H1 (cell line): Measurements from ENCODE around the gene MBNL3. TPM values are rescaled to one million over a fixed set of nuclear protein-coding genes. Genes with fewer than 3 reads are reported as not detected.

Experiments used
- CTCF ChIA-PET: fragments of 300-600 bp; sonication (Branson Sonifier 250); formaldehyde crosslinking; loops from one replicate; lab custom pipeline; 2021; ENCODE audit not compliant: partially characterized antibody; lab: Charles Lee
- POLR2A ChIA-PET: fragments of 300-600 bp; sonication (Branson Sonifier 250); formaldehyde crosslinking; loops from one replicate; lab custom pipeline; 2021; ENCODE audit warnings: inconsistent platforms; ENCODE audit not compliant: partially characterized antibody; lab: Charles Lee
- DNase-seq, 2 experiments: peaks; one replicate each; pipeline versions ENCODE4 v3.0.0 to v3.0.0-alpha.2; 2010 to 2022; ENCODE audit warnings: low spot score in 2 of 2, low read depth in 1 of 2, mixed read lengths in 1 of 2
- FAIRE-seq: peaks from 2 replicates; lab custom pipeline; 2011; peaks lifted over from hg19 to GRCh38; lab: Jason Lieb, UNC
- H2AFZ ChIP-seq: 2 replicates; pipeline ENCODE4 v1.8.1; 2012; ENCODE audit warnings: low read length, inconsistent platforms
- H2AK5ac ChIP-seq: 2 replicates; pipeline ENCODE4 v1.6.1; 2013; ENCODE audit warnings: low read depth, low read length
- H2BK120ac ChIP-seq: replicated peaks from 2 replicates; pipeline ENCODE3; 2013; ENCODE audit warnings: low read depth, low read length, inconsistent platforms
- H2BK12ac ChIP-seq: 2 replicates; pipeline ENCODE4 v1.6.1; 2013; ENCODE audit warnings: low read depth, low read length
- H2BK15ac ChIP-seq: 2 replicates; pipeline ENCODE4 v1.6.1; 2013; ENCODE audit warnings: low read length
- H2BK20ac ChIP-seq: 2 replicates; pipeline ENCODE4 v1.6.1; 2013; ENCODE audit warnings: low read length
- H2BK5ac ChIP-seq: 2 replicates; pipeline ENCODE4 v1.6.1; 2013; ENCODE audit warnings: low read depth, low read length
- H3K14ac ChIP-seq: 2 replicates; pipeline ENCODE4 v1.6.1; 2013; ENCODE audit warnings: inconsistent platforms; ENCODE audit not compliant: insufficient read length
- H3K18ac ChIP-seq: 2 replicates; pipeline ENCODE4 v1.6.1; 2013; ENCODE audit warnings: low read length; ENCODE audit errors: extremely low read depth
- H3K23ac ChIP-seq: 2 replicates; pipeline ENCODE4 v1.6.1; 2013; ENCODE audit warnings: inconsistent platforms; ENCODE audit not compliant: insufficient read length
- H3K23me2 ChIP-seq: 2 replicates; pipeline ENCODE4 v1.6.1; 2013; ENCODE audit warnings: low read depth, low read length
- H3K27ac ChIP-seq: 2 replicates; pipeline ENCODE4 v1.6.1; 2011; ENCODE audit warnings: low read depth, low read length, inconsistent platforms
- H3K27me3 ChIP-seq, 4 experiments: replicated peaks in 1 of 4; 1 replicate in 1 of 4; 2 replicates in 3 of 4; pipeline versions ENCODE4 v1.6.1 to v1.8.1; 2011 to 2013; ENCODE audit warnings: low read length in 3 of 4, mild to moderate bottlenecking in 3 of 4, inconsistent platforms in 2 of 4, mixed read lengths in 2 of 4, moderate library complexity in 1 of 4; ENCODE audit not compliant: control insufficient read depth in 3 of 4, insufficient read depth in 3 of 4; ENCODE audit errors: extremely low read depth in 1 of 4
- H3K36me3 ChIP-seq, 4 experiments: 2 replicates each; pipeline versions ENCODE4 v1.6.1 to v1.8.1; 2011 to 2013; ENCODE audit warnings: mild to moderate bottlenecking in 4 of 4, low read length in 3 of 4, moderate library complexity in 2 of 4, control low read depth in 1 of 4, inconsistent platforms in 1 of 4; ENCODE audit not compliant: insufficient read depth in 4 of 4, control insufficient read depth in 2 of 4
- H3K4ac ChIP-seq: replicated peaks from 2 replicates; pipeline ENCODE3; 2013; ENCODE audit warnings: low read length, low read depth, mixed read lengths, inconsistent platforms; ENCODE audit not compliant: insufficient read length
- H3K4me1 ChIP-seq, 4 experiments: replicated peaks in 1 of 4; 1 replicate in 1 of 4; 2 replicates in 3 of 4; pipeline versions ENCODE4 v1.6.1 to v1.8.1; 2011 to 2013; ENCODE audit warnings: low read length in 3 of 4, inconsistent platforms in 2 of 4, mixed read lengths in 1 of 4; ENCODE audit not compliant: insufficient read depth in 4 of 4, control insufficient read depth in 3 of 4
- H3K4me2 ChIP-seq, 2 experiments: 2 replicates each; pipeline versions ENCODE4 v1.6.1 to v1.8.1; 2011 to 2013; ENCODE audit warnings: low read depth in 2 of 2, low read length in 2 of 2, control low read depth in 1 of 2, inconsistent platforms in 1 of 2, mild to moderate bottlenecking in 1 of 2; ENCODE audit not compliant: insufficient read depth in 1 of 2
- H3K4me3 ChIP-seq, 4 experiments: fragments of 200-600, 300-600 bp in 1 of 4; sonication (generic), shearing (Covaris generic), sonication (Bioruptor Twin) in 1 of 4; 2 replicates each; pipeline versions ENCODE4 v1.5.1 to v1.8.1; 2011 to 2016; ENCODE audit warnings: low read length in 4 of 4, low read depth in 3 of 4, control low read depth in 2 of 4, inconsistent platforms in 2 of 4, mild to moderate bottlenecking in 2 of 4, mixed read lengths in 1 of 4, moderate library complexity in 1 of 4; ENCODE audit not compliant: insufficient read depth in 2 of 4; ENCODE audit errors: extremely low read depth in 1 of 4
- H3K56ac ChIP-seq: replicated peaks from 2 replicates; pipeline ENCODE3; 2013; ENCODE audit warnings: low read depth, mild to moderate bottlenecking, mixed read lengths, low read length, inconsistent platforms; ENCODE audit not compliant: insufficient read length
- H3K79me1 ChIP-seq: 2 replicates; pipeline ENCODE4 v1.6.1; 2013; ENCODE audit warnings: low read depth, low read length, control low read depth
- H3K79me2 ChIP-seq, 2 experiments: 2 replicates each; pipeline versions ENCODE4 v1.6.1 to v1.8.1; 2012 to 2013; ENCODE audit warnings: low read length in 2 of 2, mild to moderate bottlenecking in 2 of 2, inconsistent platforms in 1 of 2; ENCODE audit not compliant: insufficient read depth in 2 of 2, control insufficient read depth in 1 of 2
- H3K9ac ChIP-seq, 4 experiments: replicated peaks in 1 of 4; 1 replicate in 1 of 4; 2 replicates in 3 of 4; pipeline versions ENCODE4 v1.6.1 to v1.8.1; 2011 to 2013; ENCODE audit warnings: low read depth in 3 of 4, low read length in 3 of 4, control low read depth in 2 of 4, mild to moderate bottlenecking in 2 of 4, moderate library complexity in 2 of 4, inconsistent platforms in 1 of 4; ENCODE audit errors: extremely low read depth in 1 of 4
- H3K9me3 ChIP-seq, 2 experiments: 2 replicates each; pipeline versions ENCODE4 v1.6.1 to v1.8.1; 2012 to 2013; ENCODE audit warnings: mild to moderate bottlenecking in 2 of 2, moderate library complexity in 2 of 2, control low read depth in 1 of 2, inconsistent platforms in 1 of 2, low read depth in 1 of 2, low read length in 1 of 2, mixed read lengths in 1 of 2; ENCODE audit not compliant: insufficient read depth in 2 of 2
- H4K20me1 ChIP-seq, 2 experiments: replicated peaks in 1 of 2; 2 replicates each; pipeline versions ENCODE3 to v1.8.1; 2011 to 2013; ENCODE audit warnings: inconsistent platforms in 2 of 2, low read length in 2 of 2, mild to moderate bottlenecking in 1 of 2; ENCODE audit not compliant: insufficient read depth in 2 of 2, control insufficient read depth in 1 of 2
- H4K5ac ChIP-seq: 2 replicates; pipeline ENCODE4 v1.6.1; 2013; ENCODE audit warnings: low read length, low read depth, mixed read lengths, inconsistent platforms; ENCODE audit not compliant: insufficient read length
- H4K8ac ChIP-seq: 2 replicates; pipeline ENCODE4 v1.8.0; 2013; ENCODE audit warnings: mild to moderate bottlenecking, moderate library complexity, low read length, inconsistent platforms; ENCODE audit not compliant: insufficient read depth; ENCODE audit errors: extremely low read depth
- H4K91ac ChIP-seq: replicated peaks from 2 replicates; pipeline ENCODE3; 2013; ENCODE audit warnings: low read length, mixed read lengths, inconsistent platforms; ENCODE audit not compliant: insufficient read length
- BRCA1 ChIP-seq: IDR thresholded peaks from 2 replicates; pipeline ENCODE4 v1.6.1; 2012; ENCODE audit warnings: low read depth, low read length, improper control_type of control experiment
- CREB1 ChIP-seq: IDR thresholded peaks from 2 replicates; pipeline ENCODE4 v1.6.1; 2012; ENCODE audit warnings: inconsistent platforms
- GTF2F1 ChIP-seq: IDR thresholded peaks from 2 replicates; pipeline ENCODE4 v1.6.1; 2012; ENCODE audit warnings: low read depth, low read length, improper control_type of control experiment, borderline replicate concordance
- MAFK ChIP-seq: IDR thresholded peaks from 2 replicates; pipeline ENCODE4 v1.6.1; 2012; ENCODE audit warnings: low read depth, mild to moderate bottlenecking, improper control_type of control experiment, low read length
- POLR2A ChIP-seq, 2 experiments: IDR thresholded peaks; 1 replicate in 1 of 2; 2 replicates in 1 of 2; pipeline ENCODE4 v1.6.1; 2011; ENCODE audit warnings: low read depth in 2 of 2, low read length in 2 of 2, mild to moderate bottlenecking in 2 of 2; ENCODE audit errors: control extremely low read depth in 1 of 2
- RNF2 ChIP-seq: fragments of 200-900, 300-1000 bp; sonication (generic); IDR thresholded peaks from 2 replicates; pipeline ENCODE4 v1.7.1; 2016; ENCODE audit warnings: borderline replicate concordance, low read depth, mild to moderate bottlenecking, antibody characterized with exemption, low read length; ENCODE audit not compliant: poor library complexity, severe bottlenecking; ENCODE audit errors: missing control alignments
- WGBS, 2 experiments: shearing (Covaris generic) in 1 of 2; methylation state at CpG; one replicate each; pipeline versions ENCODE4 v1.1.6 to v1.1.7; 2013 to 2015; ENCODE audit warnings: low lambda C conversion rate in 2 of 2, mixed read lengths in 2 of 2, inconsistent platforms in 1 of 2, low coverage in 1 of 2, missing lambda C conversion rate in 1 of 2; ENCODE audit not compliant: insufficient replicate concordance in 2 of 2, insufficient coverage in 1 of 2, insufficient read length in 1 of 2; ENCODE audit errors: extremely low coverage in 1 of 2, missing lambda C conversion rate in 1 of 2; 5-methylcytosine and 5-hydroxymethylcytosine counted together
- polyA plus RNA-seq, 7 experiments: library from polyadenylated mRNA; depleted of rRNA in 3 of 7; stranded (reverse) in 5 of 7; unstranded in 2 of 7; fragments of >200 nt in 5 of 7; fragments of 200-250 nt in 2 of 7; gene quantifications; 1 replicate in 5 of 7; 2 replicates in 1 of 7; 4 replicates in 1 of 7; pipeline versions ENCODE4 v1.2.1 to v1.2.3, GENCODE V29; 2011 to 2013; ENCODE audit warnings: missing spikeins in 2 of 7, mixed read lengths in 2 of 7
- total RNA-seq: library from RNA; stranded (reverse); fragmentation: NEBNext Ultra II Directional; extraction: Animal tissue kit (Norgen Biotek cat#: 25700); gene quantifications from 2 replicates; pipeline ENCODE4 v1.2.1, GENCODE V29; 2021

The MBNL3 gene
- total and polyA plus RNA-seq, 2 of the 8 experiments (the other 6 are each of a cell fraction or from before 2014, with no cell fraction given) = 3.5 to 4.3 TPM

GRCh38 chrX:132533409-132533808 lies 44.6 kb upstream of the MBNL3 start:
- Histone ChIP-seq H3K14ac (no peak overlapping the region), H4K20me1 (no peaks in the 10 kb centered on the region), H3K23ac (no peak overlapping the region), H3K56ac (no peak overlapping the region), H3K4me1 (no peaks in the 10 kb centered on the region), H3K4me3 (no peak overlapping the region), H3K4me2 (no peak overlapping the region), H3K23me2 (no peaks in the 10 kb centered on the region), H2AFZ (no peak overlapping the region), H3K79me2 (no peaks in the 10 kb centered on the region), H2BK12ac (no peak overlapping the region), H3K27ac (no peak overlapping the region), H3K4ac (no peak overlapping the region), H3K36me3 (no peaks in the 10 kb centered on the region), H2BK15ac (no peak overlapping the region), H2BK20ac (no peak overlapping the region), H3K9me3 (no peaks in the 10 kb centered on the region), H3K18ac (no peak overlapping the region), H2BK120ac (no peak overlapping the region), H2BK5ac (no peak overlapping the region), H3K9ac (no peak overlapping the region), H3K79me1 (no peaks in the 10 kb centered on the region), H3K27me3 (no peaks in the 10 kb centered on the region), H2AK5ac (no peak overlapping the region), H4K5ac (no peak overlapping the region), H4K91ac (no peak overlapping the region), H4K8ac (no peak overlapping the region)
- FAIRE-seq = no peak
- no peak for TF ChIP-seq BRCA1
- TF ChIP-seq GTF2F1 = no peak
- TF ChIP-seq RNF2 = no peak
- no peak for TF ChIP-seq POLR2A (IDR thresholded peaks at IDR 0.05; ENCODE audit: control extremely low read depth in 1 of 2, low read depth in 2 of 2, low read length in 2 of 2)
- no peak for TF ChIP-seq CREB1
- no peak for TF ChIP-seq MAFK
- CTCF ChIA-PET = no interaction called here
- WGBS, 2 experiments = 95% methylated on average over 2 of the region's 2 CpGs; no CpG with 5 or more reads in 1 of the 2 experiments
- POLR2A ChIA-PET = no interaction called here
- DNase-seq = no peak
